Lower leg skin (tissue), 3 donors: ENCODE measurements around the gene NPY1R.

Experiments
- CTCF ChIP-seq, 3 donors: fragments of 450-650 bp; IDR thresholded peaks; one replicate each; pipeline ENCODE4 v1.5.1; 2016; ENCODE audit warnings: antibody characterized with exemption in 3 of 3, mild to moderate bottlenecking in 3 of 3, moderate library complexity in 2 of 3
- POLR2A ChIP-seq, 2 donors: fragments of 450-650 bp; IDR thresholded peaks; one replicate each; pipeline ENCODE4 v1.6.1; 2016 to 2017; ENCODE audit warnings: antibody characterized with exemption in 2 of 2, mild to moderate bottlenecking in 1 of 2, moderate library complexity in 1 of 2

DNA sequence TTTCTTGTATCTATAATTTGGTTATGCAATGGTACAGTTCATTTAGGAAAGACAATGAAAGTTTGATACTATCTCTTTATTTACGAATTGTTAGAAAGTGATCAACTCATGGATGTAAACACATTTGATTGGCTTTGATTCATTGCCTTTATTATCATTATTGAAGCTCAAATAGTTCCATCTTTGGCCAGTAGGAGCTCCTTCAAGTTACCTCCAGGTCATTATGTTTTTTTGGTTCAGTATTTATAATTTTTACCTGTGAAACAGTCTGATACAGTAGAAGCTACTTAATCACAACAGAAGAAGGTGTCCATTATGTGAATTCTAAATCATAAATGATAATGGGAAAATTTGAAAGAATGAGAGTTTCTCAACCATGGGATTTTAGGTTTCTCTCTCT lies 23.7 kb upstream of the NPY1R start:
- no peak for TF ChIP-seq CTCF (IDR thresholded peaks at IDR 0.05)
- TF ChIP-seq POLR2A (IDR thresholded peaks at IDR 0.05): no peak
